Trophoblast cell (in vitro differentiated cells and primary cell): Measurements from ENCODE around the gene CSGALNACT2.

Experiments used
- DNase-seq, 2 donors: peaks; one replicate each; pipeline ENCODE4 v3.0.0-alpha.2; 2016
- H2AFZ ChIP-seq: 2 replicates; pipeline ENCODE4 v1.6.1; 2013; ENCODE audit warnings: low read length, moderate library complexity, mild to moderate bottlenecking; ENCODE audit not compliant: insufficient read depth, poor library complexity
- H2AK5ac ChIP-seq: 2 replicates; pipeline ENCODE4 v1.6.1; 2013; ENCODE audit warnings: mild to moderate bottlenecking, low read length
- H2BK120ac ChIP-seq: 2 replicates; pipeline ENCODE4 v1.6.1; 2013; ENCODE audit warnings: low read length, mild to moderate bottlenecking, moderate library complexity; ENCODE audit not compliant: insufficient read depth, poor library complexity
- H2BK12ac ChIP-seq: 2 replicates; pipeline ENCODE4 v1.6.1; 2013; ENCODE audit warnings: mild to moderate bottlenecking, low read length, moderate library complexity
- H2BK5ac ChIP-seq: 2 replicates; pipeline ENCODE4 v1.6.1; 2013; ENCODE audit warnings: low read length, low read depth, moderate library complexity, mild to moderate bottlenecking; ENCODE audit not compliant: poor library complexity
- H3K14ac ChIP-seq: 2 replicates; pipeline ENCODE4 v1.6.1; 2013; ENCODE audit warnings: mild to moderate bottlenecking, low read length
- H3K18ac ChIP-seq: 2 replicates; pipeline ENCODE4 v1.6.1; 2013; ENCODE audit warnings: mild to moderate bottlenecking, low read length
- H3K23ac ChIP-seq: 2 replicates; pipeline ENCODE4 v1.6.1; 2013; ENCODE audit warnings: low read length
- H3K27ac ChIP-seq: 2 replicates; pipeline ENCODE4 v1.5.1; 2013; ENCODE audit warnings: low read depth, mild to moderate bottlenecking, inconsistent platforms, low read length, moderate library complexity
- H3K27me3 ChIP-seq: 2 replicates; pipeline ENCODE4 v1.6.1; 2013; ENCODE audit warnings: inconsistent platforms, mild to moderate bottlenecking, low read length, moderate library complexity; ENCODE audit not compliant: insufficient read depth
- H3K36me3 ChIP-seq, 2 experiments: 1 replicate in 1 of 2; 2 replicates in 1 of 2; pipeline ENCODE4 v1.6.1; 2013; ENCODE audit warnings: low read length in 2 of 2, mild to moderate bottlenecking in 2 of 2, moderate library complexity in 1 of 2; ENCODE audit not compliant: insufficient read depth in 2 of 2, control insufficient read depth in 1 of 2
- H3K4ac ChIP-seq: 2 replicates; pipeline ENCODE4 v1.6.1; 2013; ENCODE audit warnings: low read depth, mild to moderate bottlenecking, low read length, moderate library complexity
- H3K4me1 ChIP-seq, 2 experiments: 1 replicate in 1 of 2; 2 replicates in 1 of 2; pipeline ENCODE4 v1.6.1; 2013; ENCODE audit warnings: low read length in 2 of 2, mild to moderate bottlenecking in 2 of 2, moderate library complexity in 1 of 2; ENCODE audit not compliant: insufficient read depth in 2 of 2, control insufficient read depth in 1 of 2
- H3K4me2 ChIP-seq: 2 replicates; pipeline ENCODE4 v1.6.1; 2013; ENCODE audit warnings: inconsistent platforms, mild to moderate bottlenecking, low read length, moderate library complexity
- H3K4me3 ChIP-seq: 2 replicates; pipeline ENCODE4 v1.5.1; 2013; ENCODE audit warnings: mild to moderate bottlenecking, low read depth, low read length, inconsistent platforms
- H3K79me1 ChIP-seq: one replicate; pipeline ENCODE4 v1.6.1; 2013; ENCODE audit warnings: low read length
- H3K79me2 ChIP-seq: 2 replicates; pipeline ENCODE4 v1.6.1; 2013; ENCODE audit warnings: low read length, mild to moderate bottlenecking; ENCODE audit not compliant: control insufficient read depth, insufficient read depth, poor library complexity
- H3K9ac ChIP-seq: 2 replicates; pipeline ENCODE4 v1.6.1; 2013; ENCODE audit warnings: mild to moderate bottlenecking, low read length
- H3K9me3 ChIP-seq: 2 replicates; pipeline ENCODE4 v1.6.1; 2013; ENCODE audit warnings: low read depth, mild to moderate bottlenecking, control low read depth, inconsistent platforms, low read length; ENCODE audit not compliant: insufficient read depth
- H4K12ac ChIP-seq: 2 replicates; pipeline ENCODE4 v1.6.1; 2013; ENCODE audit warnings: low read depth, mild to moderate bottlenecking, low read length, moderate library complexity
- H4K8ac ChIP-seq: 2 replicates; pipeline ENCODE4 v1.6.1; 2013; ENCODE audit warnings: low read depth, mild to moderate bottlenecking, low read length, moderate library complexity
- H4K91ac ChIP-seq: one replicate; pipeline ENCODE4 v1.6.1; 2013; ENCODE audit warnings: low read depth, mild to moderate bottlenecking, low read length, moderate library complexity
- WGBS: extraction: QIAGEN DNeasy Blood & Tissue Kit; methylation state at CpG from one replicate; pipeline ENCODE4 v1.1.7; 2013; ENCODE audit warnings: missing lambda C conversion rate; ENCODE audit not compliant: insufficient read length, insufficient coverage; ENCODE audit errors: extremely low coverage; 5-methylcytosine and 5-hydroxymethylcytosine counted together

Gene CSGALNACT2

DNA sequence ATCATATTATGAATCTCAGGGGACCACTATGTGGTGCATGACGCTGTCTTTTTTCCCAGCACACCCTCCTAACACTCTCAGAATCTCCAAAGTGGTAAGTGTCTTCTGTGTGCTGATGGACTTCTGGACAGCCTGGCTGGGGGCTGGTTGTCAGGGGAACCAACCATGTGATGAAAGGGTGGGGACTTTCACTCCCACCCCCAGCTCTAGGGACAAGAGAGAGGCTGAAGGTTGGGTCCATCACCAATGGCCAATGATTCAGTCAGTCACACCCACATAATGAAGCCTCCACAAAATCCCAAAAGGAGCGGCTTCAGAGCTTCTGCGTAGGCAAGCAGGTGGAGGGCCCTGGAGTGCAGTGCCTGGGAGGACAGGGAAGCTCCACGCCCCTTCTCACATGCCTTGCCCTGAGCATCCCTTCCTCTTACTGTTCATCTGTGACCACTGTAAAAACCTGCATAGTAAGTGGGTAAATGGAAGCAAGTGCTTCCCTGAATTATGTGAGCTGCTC is 84.0 kb downstream of the CSGALNACT2 start:
- no peak for DNase-seq
- H3K27ac ChIP-seq: no peak overlapping the region
- no peak overlapping the region for H2BK120ac ChIP-seq
- no CpG with 5 or more reads among the region's 4 CpGs for WGBS
- H3K9ac ChIP-seq: no peak overlapping the region
- no peak overlapping the region for H2BK5ac ChIP-seq
- no peak overlapping the region for H4K91ac ChIP-seq
- no peak overlapping the region for H3K18ac ChIP-seq
- H3K4me3 ChIP-seq: no peak overlapping the region
- no peaks in the 10 kb centered on the region for H3K79me2 ChIP-seq
- no peak overlapping the region for H3K14ac ChIP-seq
- no peaks in the 10 kb centered on the region for H3K79me1 ChIP-seq
- no peak overlapping the region for H3K4ac ChIP-seq
- peaks cover 3% of the 10 kb centered on the region for H3K9me3 ChIP-seq
- no peak overlapping the region for H4K12ac ChIP-seq
- no peaks in the 10 kb centered on the region for H3K27me3 ChIP-seq
- no peak overlapping the region for H3K23ac ChIP-seq
- H3K36me3 ChIP-seq: no peaks in the 10 kb centered on the region
- no peak overlapping the region for H2AK5ac ChIP-seq
- H4K8ac ChIP-seq: no peak overlapping the region
- H2BK12ac ChIP-seq: no peak overlapping the region
- H2AFZ ChIP-seq: no peak overlapping the region
- no peaks in the 10 kb centered on the region for H3K4me1 ChIP-seq
- H3K4me2 ChIP-seq: no peak overlapping the region

DNA sequence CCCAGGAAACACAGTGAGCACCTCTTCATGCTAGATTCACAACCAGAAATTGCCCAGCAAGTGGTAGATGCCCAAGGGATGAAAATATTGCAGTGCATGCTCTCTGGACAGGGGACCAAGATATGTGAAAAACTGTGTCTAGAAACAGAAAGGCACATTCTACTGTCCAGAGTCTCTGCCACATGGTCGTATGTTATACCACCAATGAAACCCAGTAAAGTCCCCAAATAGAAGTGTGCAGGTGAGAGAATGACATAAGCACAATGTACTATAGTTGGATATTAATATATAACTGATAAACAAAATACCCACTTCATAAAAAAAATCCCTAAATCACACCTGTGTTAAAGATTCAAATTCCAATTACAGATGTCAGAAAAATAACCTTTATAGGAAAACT is 84.8 kb downstream of the CSGALNACT2 start:
- no peak overlapping the region for H3K4me3 ChIP-seq
- no peak overlapping the region for H3K9ac ChIP-seq
- no peak overlapping the region for H2BK5ac ChIP-seq
- no peak overlapping the region for H2AK5ac ChIP-seq
- H3K4me1 ChIP-seq: no peaks in the 10 kb centered on the region
- H4K91ac ChIP-seq: no peak overlapping the region
- no peak for DNase-seq
- H3K79me1 ChIP-seq: no peaks in the 10 kb centered on the region
- H3K79me2 ChIP-seq: no peaks in the 10 kb centered on the region
- no peak overlapping the region for H2BK12ac ChIP-seq
- no CpG with 5 or more reads among the region's 1 CpG for WGBS
- H3K23ac ChIP-seq: no peak overlapping the region
- no peak overlapping the region for H3K4ac ChIP-seq
- H3K36me3 ChIP-seq: no peaks in the 10 kb centered on the region
- no peak overlapping the region for H3K4me2 ChIP-seq
- H4K8ac ChIP-seq: no peak overlapping the region
- no peak overlapping the region for H2BK120ac ChIP-seq
- no peak overlapping the region for H3K18ac ChIP-seq
- H3K27ac ChIP-seq: no peak overlapping the region
- H3K9me3 ChIP-seq: peaks cover 3% of the 10 kb centered on the region
- H2AFZ ChIP-seq: no peak overlapping the region
- no peak overlapping the region for H4K12ac ChIP-seq
- peaks cover 3% of the 10 kb centered on the region for H3K27me3 ChIP-seq
- no peak overlapping the region for H3K14ac ChIP-seq

DNA sequence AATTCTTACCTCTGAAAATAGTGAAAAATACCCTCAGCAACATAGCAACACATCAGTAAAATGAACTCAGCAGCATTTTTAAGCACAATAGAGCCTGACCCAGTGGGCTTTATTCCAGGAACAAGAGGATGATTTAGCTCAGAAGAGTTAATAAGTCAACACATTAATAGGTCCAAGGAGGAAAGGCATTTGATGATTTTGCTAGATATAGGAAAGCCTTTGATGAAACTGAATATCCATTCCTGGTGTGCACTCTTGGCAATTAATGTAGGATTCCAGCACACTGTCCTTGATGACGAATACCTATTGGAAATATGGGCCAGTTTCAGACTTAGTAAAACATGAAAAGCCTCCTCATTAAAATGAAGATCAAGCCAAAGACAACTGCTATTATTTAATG is 86.1 kb downstream of the CSGALNACT2 start:
- H3K9me3 ChIP-seq: peaks cover 3% of the 10 kb centered on the region
- DNase-seq: no peak
- no peak overlapping the region for H4K12ac ChIP-seq
- H2BK5ac ChIP-seq: no peak overlapping the region
- no peak overlapping the region for H2AK5ac ChIP-seq
- H3K4me2 ChIP-seq: no peak overlapping the region
- no peaks in the 10 kb centered on the region for H3K79me2 ChIP-seq
- no peaks in the 10 kb centered on the region for H3K36me3 ChIP-seq
- H3K23ac ChIP-seq: no peak overlapping the region
- no peak overlapping the region for H4K91ac ChIP-seq
- H3K27ac ChIP-seq: no peak overlapping the region
- no peaks in the 10 kb centered on the region for H3K4me1 ChIP-seq
- no peak overlapping the region for H3K18ac ChIP-seq
- no peak overlapping the region for H3K9ac ChIP-seq
- no CpG with 5 or more reads among the region's 1 CpG for WGBS
- H3K4ac ChIP-seq: no peak overlapping the region
- H3K14ac ChIP-seq: no peak overlapping the region
- H3K79me1 ChIP-seq: no peaks in the 10 kb centered on the region
- no peak overlapping the region for H2BK120ac ChIP-seq
- peaks cover 15% of the 10 kb centered on the region for H3K27me3 ChIP-seq
- no peak overlapping the region for H4K8ac ChIP-seq
- no peak overlapping the region for H3K4me3 ChIP-seq
- H2AFZ ChIP-seq: no peak overlapping the region
- no peak overlapping the region for H2BK12ac ChIP-seq

DNA sequence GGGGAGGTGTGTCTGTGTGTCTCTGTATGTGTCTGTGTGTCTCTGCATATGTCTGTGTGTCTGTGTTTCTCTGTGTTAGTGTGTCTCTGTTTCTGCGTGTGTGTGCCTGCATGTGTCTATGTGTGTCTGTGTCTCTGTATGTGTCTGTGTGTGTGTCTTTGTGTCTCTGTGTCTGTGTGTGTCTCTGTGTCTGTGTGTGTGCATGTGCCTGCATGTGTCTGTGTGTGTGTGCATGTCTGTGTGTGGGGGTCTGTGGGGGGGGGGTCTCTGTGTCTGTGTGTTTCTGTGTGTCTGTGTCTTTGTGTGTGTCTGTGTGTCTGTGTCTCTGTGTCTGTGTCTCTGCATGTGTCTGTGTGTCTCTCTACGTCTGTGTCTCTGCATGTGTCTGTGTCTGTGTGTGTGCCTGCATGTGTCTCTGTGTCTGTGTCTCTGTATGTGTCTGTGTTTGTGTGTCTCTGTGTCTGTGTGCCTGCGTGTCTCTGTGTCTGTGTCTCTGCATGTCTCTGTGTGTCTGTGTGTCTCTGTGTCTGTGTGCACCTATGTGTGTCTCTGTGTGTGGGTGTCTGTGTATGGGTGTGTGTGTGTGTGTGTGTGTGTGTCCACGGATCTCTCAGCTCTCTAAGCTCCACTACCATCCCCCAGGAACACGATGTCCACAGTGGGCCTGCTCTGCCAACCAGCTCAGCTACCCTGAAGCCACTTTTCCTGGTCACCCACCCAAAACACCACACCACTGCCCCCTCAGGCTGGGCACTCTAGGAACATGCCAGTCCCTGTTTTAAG is 87.0 kb downstream of the CSGALNACT2 start:
- DNase-seq: no peak
- H2BK5ac ChIP-seq: no peak overlapping the region
- WGBS: no CpG with 5 or more reads among the region's 5 CpGs
- H2AK5ac ChIP-seq: no peak overlapping the region
- H3K4me1 ChIP-seq: peaks cover 0 to 4% of the 10 kb centered on the region in 2 experiments
- H4K91ac ChIP-seq: no peak overlapping the region
- H3K9ac ChIP-seq: no peak overlapping the region
- H3K4me2 ChIP-seq: no peak overlapping the region
- no peaks in the 10 kb centered on the region for H3K36me3 ChIP-seq
- no peak overlapping the region for H3K18ac ChIP-seq
- H3K79me2 ChIP-seq: no peaks in the 10 kb centered on the region
- H2AFZ ChIP-seq: no peak overlapping the region
- no peak overlapping the region for H3K4me3 ChIP-seq
- H4K8ac ChIP-seq: no peak overlapping the region
- peaks cover 5% of the 10 kb centered on the region for H3K9me3 ChIP-seq
- H2BK12ac ChIP-seq: no peak overlapping the region
- H2BK120ac ChIP-seq: no peak overlapping the region
- H3K27me3 ChIP-seq: peaks cover 23% of the 10 kb centered on the region
- no peaks in the 10 kb centered on the region for H3K79me1 ChIP-seq
- no peak overlapping the region for H4K12ac ChIP-seq
- no peak overlapping the region for H3K14ac ChIP-seq
- no peak overlapping the region for H3K4ac ChIP-seq
- H3K27ac ChIP-seq: no peak overlapping the region
- no peak overlapping the region for H3K23ac ChIP-seq
